ENCODE results near the gene PPIB. TPM values are rescaled to one million over a fixed set of nuclear protein-coding genes. Genes with fewer than 3 reads are reported as not detected.
A peak's percentile ranks its signal among the peaks of the same experiment; 100 is the strongest.

The PPIB gene
- total and polyA plus RNA-seq, 9 of the 15 experiments (the other 6 are each of a cell fraction or from before 2014, with no cell fraction given), result 306 to 746 (median 439) TPM

DNA sequence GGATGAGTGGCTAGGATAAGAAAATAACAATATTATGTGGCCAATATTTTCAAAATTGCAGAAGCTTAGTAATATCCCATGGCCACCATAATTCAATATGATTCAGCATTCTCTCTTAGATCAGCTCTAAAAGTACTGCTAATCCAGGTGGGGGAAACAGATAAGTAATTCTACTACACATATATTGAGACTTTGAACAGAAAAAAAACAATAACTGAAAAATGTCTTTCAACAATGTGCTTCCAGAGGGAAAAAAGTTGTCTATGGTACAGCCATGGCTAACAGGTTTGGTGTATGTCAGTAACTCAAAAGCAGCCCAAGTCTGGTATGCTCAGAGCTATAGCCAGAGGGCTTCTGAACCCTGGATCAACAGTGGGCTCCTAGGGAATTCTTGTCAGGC lies 42.4 kb upstream of the PPIB start (continued):
- no peak for TF ChIP-seq GABPB2 (CRISPR knock-in tag; conservative IDR thresholded peaks at IDR 0.05)
- peak; percentile 90 for TF ChIP-seq ARID1B (IDR thresholded peaks at IDR 0.05)
- TF ChIP-seq NFATC3 (IDR thresholded peaks at IDR 0.05), result no peak
- TF ChIP-seq HSF4 (CRISPR knock-in tag; IDR thresholded peaks at IDR 0.05; ENCODE audit: borderline replicate concordance), result no peak
- TF ChIP-seq TCF3 (CRISPR knock-in tag; IDR thresholded peaks at IDR 0.05), result peak; percentile 78
- TF ChIP-seq, protein P1, sequence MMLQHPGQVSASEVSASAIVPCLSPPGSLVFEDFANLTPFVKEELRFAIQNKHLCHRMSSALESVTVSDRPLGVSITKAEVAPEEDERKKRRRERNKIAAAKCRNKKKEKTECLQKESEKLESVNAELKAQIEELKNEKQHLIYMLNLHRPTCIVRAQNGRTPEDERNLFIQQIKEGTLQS (IDR thresholded peaks at IDR 0.05), result peak; percentile 11; the same call in 1 of the 2 replicates
- TF ChIP-seq, protein P1 (CRISPR knock-in tag; conservative IDR thresholded peaks at IDR 0.05), result no peak
- TF ChIP-seq, protein P2, sequence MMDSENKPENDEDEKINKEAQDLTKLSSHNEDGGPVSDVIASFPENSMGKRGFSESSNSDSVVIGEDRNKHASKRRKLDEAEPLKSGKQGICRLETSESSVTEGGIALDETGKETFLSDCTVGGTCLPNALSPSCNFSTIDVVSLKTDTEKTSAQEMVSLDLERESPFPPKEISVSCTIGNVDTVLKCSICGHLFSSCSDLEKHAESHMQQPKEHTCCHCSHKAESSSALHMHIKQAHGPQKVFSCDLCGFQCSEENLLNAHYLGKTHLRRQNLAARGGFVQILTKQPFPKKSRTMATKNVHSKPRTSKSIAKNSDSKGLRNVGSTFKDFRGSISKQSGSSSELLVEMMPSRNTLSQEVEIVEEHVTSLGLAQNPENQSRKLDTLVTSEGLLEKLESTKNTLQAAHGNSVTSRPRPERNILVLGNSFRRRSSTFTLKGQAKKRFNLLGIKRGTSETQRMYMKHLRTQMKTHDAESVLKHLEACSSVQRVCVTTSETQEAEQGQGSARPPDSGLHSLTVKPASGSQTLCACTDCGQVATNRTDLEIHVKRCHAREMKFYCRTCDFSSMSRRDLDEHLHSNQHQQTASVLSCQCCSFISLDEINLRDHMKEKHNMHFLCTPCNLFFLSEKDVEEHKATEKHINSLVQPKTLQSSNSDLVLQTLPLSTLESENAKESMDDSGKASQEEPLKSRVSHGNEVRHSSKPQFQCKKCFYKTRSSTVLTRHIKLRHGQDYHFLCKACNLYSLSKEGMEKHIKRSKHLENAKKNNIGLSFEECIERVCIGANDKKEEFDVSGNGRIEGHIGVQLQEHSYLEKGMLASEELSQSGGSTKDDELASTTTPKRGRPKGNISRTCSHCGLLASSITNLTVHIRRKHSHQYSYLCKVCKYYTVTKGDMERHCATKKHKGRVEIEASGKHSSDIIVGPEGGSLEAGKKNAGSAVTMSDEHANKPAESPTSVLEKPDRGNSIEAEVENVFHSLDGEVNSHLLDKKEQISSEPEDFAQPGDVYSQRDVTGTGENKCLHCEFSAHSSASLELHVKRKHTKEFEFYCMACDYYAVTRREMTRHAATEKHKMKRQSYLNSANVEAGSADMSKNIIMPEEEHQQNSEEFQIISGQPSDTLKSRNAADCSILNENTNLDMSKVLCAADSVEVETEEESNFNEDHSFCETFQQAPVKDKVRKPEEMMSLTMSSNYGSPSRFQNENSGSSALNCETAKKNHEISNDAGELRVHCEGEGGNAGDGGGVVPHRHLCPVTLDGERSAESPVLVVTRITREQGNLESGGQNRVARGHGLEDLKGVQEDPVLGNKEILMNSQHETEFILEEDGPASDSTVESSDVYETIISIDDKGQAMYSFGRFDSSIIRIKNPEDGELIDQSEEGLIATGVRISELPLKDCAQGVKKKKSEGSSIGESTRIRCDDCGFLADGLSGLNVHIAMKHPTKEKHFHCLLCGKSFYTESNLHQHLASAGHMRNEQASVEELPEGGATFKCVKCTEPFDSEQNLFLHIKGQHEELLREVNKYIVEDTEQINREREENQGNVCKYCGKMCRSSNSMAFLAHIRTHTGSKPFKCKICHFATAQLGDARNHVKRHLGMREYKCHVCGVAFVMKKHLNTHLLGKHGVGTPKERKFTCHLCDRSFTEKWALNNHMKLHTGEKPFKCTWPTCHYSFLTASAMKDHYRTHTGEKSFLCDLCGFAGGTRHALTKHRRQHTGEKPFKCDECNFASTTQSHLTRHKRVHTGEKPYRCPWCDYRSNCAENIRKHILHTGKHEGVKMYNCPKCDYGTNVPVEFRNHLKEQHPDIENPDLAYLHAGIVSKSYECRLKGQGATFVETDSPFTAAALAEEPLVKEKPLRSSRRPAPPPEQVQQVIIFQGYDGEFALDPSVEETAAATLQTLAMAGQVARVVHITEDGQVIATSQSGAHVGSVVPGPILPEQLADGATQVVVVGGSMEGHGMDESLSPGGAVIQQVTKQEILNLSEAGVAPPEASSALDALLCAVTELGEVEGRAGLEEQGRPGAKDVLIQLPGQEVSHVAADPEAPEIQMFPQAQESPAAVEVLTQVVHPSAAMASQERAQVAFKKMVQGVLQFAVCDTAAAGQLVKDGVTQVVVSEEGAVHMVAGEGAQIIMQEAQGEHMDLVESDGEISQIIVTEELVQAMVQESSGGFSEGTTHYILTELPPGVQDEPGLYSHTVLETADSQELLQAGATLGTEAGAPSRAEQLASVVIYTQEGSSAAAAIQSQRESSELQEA (IDR thresholded peaks at IDR 0.05; ENCODE audit: low read depth), result no peak
- TF ChIP-seq TRIM24 (IDR thresholded peaks at IDR 0.05), result no peak
- TF ChIP-seq, protein P3, sequence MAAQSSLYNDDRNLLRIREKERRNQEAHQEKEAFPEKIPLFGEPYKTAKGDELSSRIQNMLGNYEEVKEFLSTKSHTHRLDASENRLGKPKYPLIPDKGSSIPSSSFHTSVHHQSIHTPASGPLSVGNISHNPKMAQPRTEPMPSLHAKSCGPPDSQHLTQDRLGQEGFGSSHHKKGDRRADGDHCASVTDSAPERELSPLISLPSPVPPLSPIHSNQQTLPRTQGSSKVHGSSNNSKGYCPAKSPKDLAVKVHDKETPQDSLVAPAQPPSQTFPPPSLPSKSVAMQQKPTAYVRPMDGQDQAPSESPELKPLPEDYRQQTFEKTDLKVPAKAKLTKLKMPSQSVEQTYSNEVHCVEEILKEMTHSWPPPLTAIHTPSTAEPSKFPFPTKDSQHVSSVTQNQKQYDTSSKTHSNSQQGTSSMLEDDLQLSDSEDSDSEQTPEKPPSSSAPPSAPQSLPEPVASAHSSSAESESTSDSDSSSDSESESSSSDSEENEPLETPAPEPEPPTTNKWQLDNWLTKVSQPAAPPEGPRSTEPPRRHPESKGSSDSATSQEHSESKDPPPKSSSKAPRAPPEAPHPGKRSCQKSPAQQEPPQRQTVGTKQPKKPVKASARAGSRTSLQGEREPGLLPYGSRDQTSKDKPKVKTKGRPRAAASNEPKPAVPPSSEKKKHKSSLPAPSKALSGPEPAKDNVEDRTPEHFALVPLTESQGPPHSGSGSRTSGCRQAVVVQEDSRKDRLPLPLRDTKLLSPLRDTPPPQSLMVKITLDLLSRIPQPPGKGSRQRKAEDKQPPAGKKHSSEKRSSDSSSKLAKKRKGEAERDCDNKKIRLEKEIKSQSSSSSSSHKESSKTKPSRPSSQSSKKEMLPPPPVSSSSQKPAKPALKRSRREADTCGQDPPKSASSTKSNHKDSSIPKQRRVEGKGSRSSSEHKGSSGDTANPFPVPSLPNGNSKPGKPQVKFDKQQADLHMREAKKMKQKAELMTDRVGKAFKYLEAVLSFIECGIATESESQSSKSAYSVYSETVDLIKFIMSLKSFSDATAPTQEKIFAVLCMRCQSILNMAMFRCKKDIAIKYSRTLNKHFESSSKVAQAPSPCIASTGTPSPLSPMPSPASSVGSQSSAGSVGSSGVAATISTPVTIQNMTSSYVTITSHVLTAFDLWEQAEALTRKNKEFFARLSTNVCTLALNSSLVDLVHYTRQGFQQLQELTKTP (IDR thresholded peaks at IDR 0.05; ENCODE audit: low read depth in 1 of 2, partially characterized antibody in 2 of 2), result no peak
- TF ChIP-seq MCM2 (IDR thresholded peaks at IDR 0.05; ENCODE audit: low read depth), result no peak
- TF ChIP-seq HNRNPL (IDR thresholded peaks at IDR 0.05; ENCODE audit: low read depth, low read length), result no peak
- peak; percentile 67 for TF ChIP-seq CBFA2T3 (IDR thresholded peaks at IDR 0.05)
- no peak for TF ChIP-seq ZNF778 (CRISPR knock-in tag; IDR thresholded peaks at IDR 0.05)
- peak; percentile 56 for TF ChIP-seq RBBP5 (IDR thresholded peaks at IDR 0.05; ENCODE audit: borderline replicate concordance, insufficient read depth, low read length, poor library complexity, severe bottlenecking)
- TF ChIP-seq RAD51 (IDR thresholded peaks at IDR 0.05; ENCODE audit: borderline replicate concordance, low read depth), result no peak

Data from K562 (cell line).